NCI-H526 (cell line): ENCODE data around the gene CEP126.
A peak's percentile ranks its signal among the peaks of the same experiment; 100 is the strongest.

Experiments used
- DNase-seq, 2 experiments: peaks; one replicate each; lab custom pipeline; 2025; lab: John Stamatoyannopoulos, UW

The CEP126 gene

GRCh38 chr11:102007567-102008437, 93.0 kb downstream of the CEP126 start:
- DNase-seq = peak; percentile 89

GRCh38 chr11:102010776-102011494, 96.1 kb downstream of the CEP126 start:
- DNase-seq = peak in 1 of 2 experiments; percentile 58

GRCh38 chr11:102012946-102013345, 98.1 kb downstream of the CEP126 start:
- DNase-seq = peak in 1 of 2 experiments; percentile 12

- no peak for DNase-seq
Observed at GRCh38 chr11:102014756-102015155, 99.9 kb downstream of the CEP126 start.

GRCh38 chr11:102017026-102017425, 102.2 kb downstream of the CEP126 start:
- DNase-seq = no peak

- no peak for DNase-seq
Observed at GRCh38 chr11:102026217-102026616, 111.4 kb downstream of the CEP126 start.

GRCh38 chr11:102026959-102027358, 112.1 kb downstream of the CEP126 start:
- no peak for DNase-seq

- DNase-seq = no peak
Observed at GRCh38 chr11:102036757-102037156, 121.9 kb downstream of the CEP126 start.

GRCh38 chr11:102046841-102047240, 132.0 kb downstream of the CEP126 start:
- no peak for DNase-seq

GRCh38 chr11:102047305-102047924, 132.6 kb downstream of the CEP126 start, which contains the start of gene CFAP300:
Gene CFAP300, plus strand, starts transcription at chr11:102047437. Its CDS starts 34 bp downstream, at chr11:102047471.
- DNase-seq = peak; percentile 88 to 98
